HG03342 (cell line): ENCODE measurements around the gene ZDHHC16.
"Not testable (repeated sequence)": the region's sequence is repeated elsewhere in the genome, so short reads cannot be mapped to it uniquely, and the experiment has no call there.

Source experiments
- ATAC-seq: cut with Tn5 transposase; IDR thresholded peaks from one replicate; pipeline ENCODE4 v1.9.1; 2021; ENCODE audit warnings: mild to moderate bottlenecking, moderate library complexity; ENCODE audit not compliant: unreplicated experiment

The ZDHHC16 gene

GRCh38 chr10:97434055-97434454 is 11.9 kb upstream of the ZDHHC16 start:
- ATAC-seq, result no peak

GRCh38 chr10:97434557-97434956 is 11.4 kb upstream of the ZDHHC16 start:
- ATAC-seq, result no peak

- no peak for ATAC-seq
These were observed 10.8 kb upstream of the ZDHHC16 start for GRCh38 chr10:97435211-97435610.

- no peak for ATAC-seq
These were observed 3.7 kb upstream of the ZDHHC16 start for GRCh38 chr10:97442277-97442676.

GRCh38 chr10:97444212-97444611 is 1.8 kb upstream of the ZDHHC16 start:
- no peak for ATAC-seq

GRCh38 chr10:97445357-97445721 is 636 bp upstream of the ZDHHC16 start:
- ATAC-seq, result no peak

- ATAC-seq, result no peak
These were observed 4.9 kb downstream of the ZDHHC16 start for GRCh38 chr10:97450828-97451227.

- no peak for ATAC-seq
These were observed 5.6 kb downstream of the ZDHHC16 start for GRCh38 chr10:97451605-97452004.

GRCh38 chr10:97452352-97452751 is 6.4 kb downstream of the ZDHHC16 start:
- ATAC-seq, result no peak

- ATAC-seq, result no peak
These were observed 8.5 kb downstream of the ZDHHC16 start for GRCh38 chr10:97454330-97455036.

GRCh38 chr10:97456034-97456685 is 10.2 kb downstream of the ZDHHC16 start:
- no peak for ATAC-seq

GRCh38 chr10:97456686-97457065 is 10.7 kb downstream of the ZDHHC16 start:
- no peak for ATAC-seq

GRCh38 chr10:97459111-97459510 is 13.1 kb downstream of the ZDHHC16 start:
- no peak for ATAC-seq

GRCh38 chr10:97459933-97460332 is 14.0 kb downstream of the ZDHHC16 start:
- no peak for ATAC-seq

GRCh38 chr10:97462309-97462708 is 16.3 kb downstream of the ZDHHC16 start:
- ATAC-seq, result no peak

- no peak for ATAC-seq
These were observed 17.6 kb downstream of the ZDHHC16 start for GRCh38 chr10:97463363-97464132.

GRCh38 chr10:97464226-97464625 is 18.3 kb downstream of the ZDHHC16 start:
- ATAC-seq, result no peak

GRCh38 chr10:97465982-97466381 is 20.0 kb downstream of the ZDHHC16 start:
- ATAC-seq, result no peak

- ATAC-seq, result no peak
These were observed 20.8 kb downstream of the ZDHHC16 start for GRCh38 chr10:97466755-97467154.

- ATAC-seq, result no peak
These were observed 22.2 kb downstream of the ZDHHC16 start for GRCh38 chr10:97468162-97468561.

- not testable (repeated sequence) for ATAC-seq
These were observed 22.8 kb downstream of the ZDHHC16 start for GRCh38 chr10:97468781-97469180.

- no peak for ATAC-seq
These were observed 28.9 kb downstream of the ZDHHC16 start for GRCh38 chr10:97474918-97475317.
